ENCODE measurements around the gene DND1. TPM values are rescaled to one million over a fixed set of nuclear protein-coding genes. Genes with fewer than 3 reads are reported as not detected.

The DND1 gene
- total RNA-seq, 1 experiment from 2014 or later = 1.8 TPM

- H3K4me1 ChIP-seq (ENCODE audit: control insufficient read depth, insufficient read depth, low read length) = no peaks in the 10 kb centered on the region
- POLR2A ChIA-PET = interaction anchor here (1.2 kb wide), 1 partner anchor 11 kb away, joined by 3 read pairs; the partner anchor contains the start of genes IK and NDUFA2
These were observed 14.5 kb downstream of the DND1 start for GRCh38 chr5:140658870-140659269.

GRCh38 chr5:140647042-140647419, 26.3 kb downstream of the DND1 start:
- Histone ChIP-seq H3K9me3 (ENCODE audit: control insufficient read depth, insufficient read depth, low read depth, low read length) (no peaks in the 10 kb centered on the region), H3K36me3 (ENCODE audit: control insufficient read depth, insufficient read depth, low read length) (peaks cover 20% of the 10 kb centered on the region; the same call in 1 of the 2 replicates), H3K27me3 (ENCODE audit: control insufficient read depth, insufficient read depth, low read length) (no peaks in the 10 kb centered on the region), H3K4me3 (ENCODE audit: low read depth in 2 of 2, low read length in 2 of 2) (peak overlapping the region; percentile 91 to 94), H3K4me1 (ENCODE audit: control insufficient read depth, insufficient read depth, low read length) (peaks cover 9% of the 10 kb centered on the region), H3K27ac (ENCODE audit: low read length) (peak overlapping the region; percentile 89)
- intact Hi-C loops (cut with micrococcal nuclease; ENCODE audit: unreplicated experiment) = no loop called here
- in situ Hi-C loops (cut with HindIII; ENCODE audit: low pct_unique_long_range_greater_than_20kb, low sequenced_read_pairs) = no loop called here
- CTCF ChIA-PET = interaction anchor here (0.7 kb wide), 1 partner anchor 944 kb away, joined by 3 read pairs; no protein-coding TSS in a partner anchor
- ATAC-seq (peak; percentile 22), DNase-seq (ENCODE audit: low read depth, low spot score) (no peak)
- TF ChIP-seq CTCF (IDR thresholded peaks at IDR 0.05) (no peak), REST (IDR thresholded peaks at IDR 0.05; ENCODE audit: insufficient read depth in 1 of 2, low read depth in 2 of 2, low read length in 1 of 2) (no peak), TCF7L2 (IDR thresholded peaks at IDR 0.05; ENCODE audit: low read depth, low read length) (no peak), POLR2AphosphoS5 (IDR thresholded peaks at IDR 0.05; ENCODE audit: low read depth, low read length) (no peak), SIN3A (IDR thresholded peaks at IDR 0.05; ENCODE audit: borderline replicate concordance, insufficient read depth, low read depth, low read length) (no peak)
- BruUV-seq (replicated peaks) = no TSS peak
- POLR2A ChIA-PET = interaction anchor here (0.6 to 1.2 kb wide), 8 partner anchors 12 to 295 kb away, joined by 3 to 6 read pairs (median 4); no protein-coding TSS in a partner anchor

More at GRCh38 chr5:140658870-140659269, 14.5 kb downstream of the DND1 start:
- intact Hi-C loops (cut with micrococcal nuclease; ENCODE audit: unreplicated experiment) = no loop called here
- Histone ChIP-seq H3K36me3 (ENCODE audit: control insufficient read depth, insufficient read depth, low read length) (peaks cover 40% of the 10 kb centered on the region), H3K9me3 (ENCODE audit: control insufficient read depth, insufficient read depth, low read depth, low read length) (no peaks in the 10 kb centered on the region), H3K27me3 (ENCODE audit: control insufficient read depth, insufficient read depth, low read length) (no peaks in the 10 kb centered on the region), H3K4me3 (ENCODE audit: low read depth in 2 of 2, low read length in 2 of 2) (no peak overlapping the region), H3K27ac (ENCODE audit: low read length) (no peak overlapping the region)
- TF ChIP-seq CTCF (IDR thresholded peaks at IDR 0.05) = no peak
- no peak for TF ChIP-seq REST (IDR thresholded peaks at IDR 0.05; ENCODE audit: insufficient read depth in 1 of 2, low read depth in 2 of 2, low read length in 1 of 2)
- no peak for TF ChIP-seq TCF7L2 (IDR thresholded peaks at IDR 0.05; ENCODE audit: low read depth, low read length)
- no peak for TF ChIP-seq SIN3A (IDR thresholded peaks at IDR 0.05; ENCODE audit: borderline replicate concordance, insufficient read depth, low read depth, low read length)
- TF ChIP-seq POLR2AphosphoS5 (IDR thresholded peaks at IDR 0.05; ENCODE audit: low read depth, low read length) = no peak
- ATAC-seq = no peak
- in situ Hi-C loops (cut with HindIII; ENCODE audit: low pct_unique_long_range_greater_than_20kb, low sequenced_read_pairs) = no loop called here
- DNase-seq (ENCODE audit: low read depth, low spot score) = no peak
- BruUV-seq (replicated peaks) = no TSS peak
- CTCF ChIA-PET = no interaction called here
